ENCODE measurements around the gene THSD7A.

DNA sequence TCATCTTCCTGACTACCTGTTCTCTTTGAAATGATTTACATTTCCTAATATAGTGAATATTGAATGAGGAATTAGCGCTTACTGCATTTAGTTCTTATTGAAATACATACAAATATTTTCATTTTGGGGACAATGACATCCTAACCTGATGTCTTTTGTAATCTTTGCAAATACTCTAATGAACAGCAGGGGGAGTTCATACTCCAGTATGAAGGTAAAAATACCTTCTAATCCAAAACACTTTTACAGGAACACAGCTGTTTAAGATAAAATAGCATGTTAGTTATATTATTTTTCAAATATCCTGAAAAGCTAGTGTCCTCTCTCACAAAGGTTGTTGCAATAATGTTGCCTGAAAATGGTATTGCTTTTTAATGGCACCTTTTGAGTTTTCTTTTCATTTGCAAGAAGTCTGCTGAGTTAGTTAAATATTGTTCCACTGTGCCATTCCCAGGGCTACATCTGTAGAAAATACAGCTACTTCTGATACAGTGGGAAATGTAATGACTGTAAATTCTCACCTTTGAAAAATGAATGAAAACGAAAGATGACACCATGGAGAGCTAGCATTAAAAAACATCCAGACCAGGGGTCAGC lies 458.4 kb downstream of the THSD7A start:
- no peak for TF ChIP-seq EZH2 (IDR thresholded peaks at IDR 0.05)
- TF ChIP-seq, protein P1, sequence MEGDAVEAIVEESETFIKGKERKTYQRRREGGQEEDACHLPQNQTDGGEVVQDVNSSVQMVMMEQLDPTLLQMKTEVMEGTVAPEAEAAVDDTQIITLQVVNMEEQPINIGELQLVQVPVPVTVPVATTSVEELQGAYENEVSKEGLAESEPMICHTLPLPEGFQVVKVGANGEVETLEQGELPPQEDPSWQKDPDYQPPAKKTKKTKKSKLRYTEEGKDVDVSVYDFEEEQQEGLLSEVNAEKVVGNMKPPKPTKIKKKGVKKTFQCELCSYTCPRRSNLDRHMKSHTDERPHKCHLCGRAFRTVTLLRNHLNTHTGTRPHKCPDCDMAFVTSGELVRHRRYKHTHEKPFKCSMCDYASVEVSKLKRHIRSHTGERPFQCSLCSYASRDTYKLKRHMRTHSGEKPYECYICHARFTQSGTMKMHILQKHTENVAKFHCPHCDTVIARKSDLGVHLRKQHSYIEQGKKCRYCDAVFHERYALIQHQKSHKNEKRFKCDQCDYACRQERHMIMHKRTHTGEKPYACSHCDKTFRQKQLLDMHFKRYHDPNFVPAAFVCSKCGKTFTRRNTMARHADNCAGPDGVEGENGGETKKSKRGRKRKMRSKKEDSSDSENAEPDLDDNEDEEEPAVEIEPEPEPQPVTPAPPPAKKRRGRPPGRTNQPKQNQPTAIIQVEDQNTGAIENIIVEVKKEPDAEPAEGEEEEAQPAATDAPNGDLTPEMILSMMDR (IDR thresholded peaks at IDR 0.05) = peak; percentile 73

Data from neural progenitor cell (in vitro differentiated cells).